Gastrocnemius medialis (tissue), 4 donors: ENCODE results near the gene IRAG1. TPM values are rescaled to one million over a fixed set of nuclear protein-coding genes. Genes with fewer than 3 reads are reported as not detected.

ENCODE experiments used
- ATAC-seq, 2 donors: fragments of 150-250 bp; one replicate each; pipeline ENCODE4 v1.9.1; 2016
- DNase-seq, 2 donors: peaks; one replicate each; pipeline ENCODE4 v3.0.0-alpha.2; 2019
- H3K27ac ChIP-seq, 4 donors: fragments of 200-600 bp; sonication (generic); 1 replicate in 1 of 4; 2 replicates in 3 of 4; pipeline ENCODE4 v1.5.1; 2016 to 2018; ENCODE audit warnings: mild to moderate bottlenecking in 2 of 4, moderate library complexity in 1 of 4
- H3K27me3 ChIP-seq, 3 donors: fragments of 200-600 bp; sonication (generic) in 2 of 3; 1 replicate in 1 of 3; 2 replicates in 2 of 3; pipeline versions ENCODE4 v1.5.1 to v1.6.0; 2016 to 2019; ENCODE audit warnings: mild to moderate bottlenecking in 1 of 3, moderate library complexity in 1 of 3
- H3K36me3 ChIP-seq, 2 donors: fragments of 200-600 bp; sonication (generic) in 1 of 2; one replicate each; pipeline ENCODE4 v1.5.1; 2017 to 2018
- H3K4me1 ChIP-seq, 2 donors: fragments of 200-600 bp; sonication (generic) in 1 of 2; one replicate each; pipeline ENCODE4 v1.5.1; 2016 to 2017; ENCODE audit warnings: mild to moderate bottlenecking in 2 of 2
- H3K4me3 ChIP-seq, 4 donors: fragments of 200-600 bp; sonication (generic) in 3 of 4; 1 replicate in 1 of 4; 2 replicates in 3 of 4; pipeline ENCODE4 v1.5.1; 2016 to 2019; ENCODE audit warnings: mild to moderate bottlenecking in 2 of 4
- H3K9me3 ChIP-seq, 3 donors: fragments of 200-600 bp; sonication (generic) in 2 of 3; 1 replicate in 1 of 3; 2 replicates in 2 of 3; pipeline ENCODE4 v1.5.1; 2016 to 2019
- CTCF ChIP-seq, 5 experiments: fragments of 450-650 bp in 3 of 5; fragments of 200-600 bp in 2 of 5; sonication (generic) in 2 of 5; IDR thresholded peaks in 4 of 5; conservative IDR thresholded peaks in 1 of 5; 1 replicate in 4 of 5; 2 replicates in 1 of 5; pipeline ENCODE4 v1.5.1; 2016 to 2019; ENCODE audit warnings: antibody characterized with exemption in 5 of 5, mild to moderate bottlenecking in 3 of 5, moderate library complexity in 3 of 5
- POLR2A ChIP-seq, 2 donors: fragments of 450-650 bp; IDR thresholded peaks; one replicate each; pipeline ENCODE4 v1.6.1; 2017; ENCODE audit warnings: antibody characterized with exemption in 2 of 2, mild to moderate bottlenecking in 2 of 2, moderate library complexity in 2 of 2
- in situ Hi-C, 4 donors: fragments of 200-750 bp; cut with MboI; loops; one replicate each; pipeline versions ENCODE4 v1.15.0 to v1.8.0; 2017; ENCODE audit warnings: low sequenced_read_pairs in 4 of 4
- intact Hi-C: fragments of 100-400 bp; cut with DNase I; formaldehyde crosslinking; loops from one replicate; pipeline ENCODE4 v1.15.1; 2023; ENCODE audit warnings: low total_unique reads
- total RNA-seq, 4 donors: library from RNA; depleted of rRNA; stranded (reverse); fragments of >200 nt; gene quantifications; one replicate each; pipeline versions ENCODE4 v1.1.0 to v1.2.3, GENCODE V29; 2016

The IRAG1 gene
- total RNA-seq, 4 donors from 2014 or later = 1.6 to 7.6 (median 3.6) TPM

- H3K9me3 ChIP-seq = no peaks in the 10 kb centered on the region
- H3K27ac ChIP-seq = peak overlapping the region; percentile 27 to 73 (median 60)
- DNase-seq (no peak), ATAC-seq (no peak)
- TF ChIP-seq POLR2A (IDR thresholded peaks at IDR 0.05) (no peak), CTCF (IDR thresholded peaks at IDR 0.05 in 4 of 5, conservative IDR thresholded peaks at IDR 0.05 in 1 of 5) (no peak)
- H3K4me1 ChIP-seq = peaks cover 35 to 52% of the 10 kb centered on the region in 2 donors
- no peak overlapping the region for H3K4me3 ChIP-seq
- H3K36me3 ChIP-seq = no peaks in the 10 kb centered on the region
- in situ Hi-C loops (loop anchor here in 1 of 4 donors (25.0 kb wide), 1 partner anchor 133 kb away; the partner anchor contains the start of gene RNF141), intact Hi-C loops (no loop called here)
- no peaks in the 10 kb centered on the region for H3K27me3 ChIP-seq
Observed at GRCh38 chr11:10670099-10670498, 23.5 kb downstream of the IRAG1 start.

- Histone ChIP-seq H3K9me3 (no peaks in the 10 kb centered on the region), H3K27me3 (no peaks in the 10 kb centered on the region), H3K36me3 (no peaks in the 10 kb centered on the region), H3K4me1 (peaks cover 29 to 46% of the 10 kb centered on the region in 2 donors), H3K4me3 (peak overlapping the region in 1 of 4 donors; percentile 11), H3K27ac (peak overlapping the region; percentile 27 to 73 (median 60))
- peak in 1 of 2 donors; percentile 52 for DNase-seq
- intact Hi-C loops = no loop called here
- in situ Hi-C loops = loop anchor here in 1 of 4 donors (25.0 kb wide), 1 partner anchor 132 kb away; the partner anchor contains the start of gene RNF141
- peak; percentile 30 to 67 for ATAC-seq
- TF ChIP-seq CTCF (IDR thresholded peaks at IDR 0.05 in 4 of 5, conservative IDR thresholded peaks at IDR 0.05 in 1 of 5) (no peak), POLR2A (IDR thresholded peaks at IDR 0.05) (no peak)
Observed at GRCh38 chr11:10669258-10670033, 24.1 kb downstream of the IRAG1 start.

- ATAC-seq (no peak), DNase-seq (no peak)
- intact Hi-C loops = no loop called here
- no peaks in the 10 kb centered on the region for H3K36me3 ChIP-seq
- peaks cover 24 to 41% of the 10 kb centered on the region in 2 donors for H3K4me1 ChIP-seq
- no peaks in the 10 kb centered on the region for H3K9me3 ChIP-seq
- in situ Hi-C loops = loop anchor here in 1 of 4 donors (25.0 kb wide), 1 partner anchor 130 kb away; the partner anchor contains the start of gene RNF141
- H3K27ac ChIP-seq = peak overlapping the region; percentile 2 to 81 (median 22)
- no peak for TF ChIP-seq POLR2A (IDR thresholded peaks at IDR 0.05)
- TF ChIP-seq CTCF (IDR thresholded peaks at IDR 0.05 in 4 of 5, conservative IDR thresholded peaks at IDR 0.05 in 1 of 5) = no peak
- H3K4me3 ChIP-seq = no peak overlapping the region
- H3K27me3 ChIP-seq = no peaks in the 10 kb centered on the region
Observed at GRCh38 chr11:10667521-10667885, 26.1 kb downstream of the IRAG1 start.

GRCh38 chr11:10666556-10667520 is 26.7 kb downstream of the IRAG1 start:
- TF ChIP-seq POLR2A (IDR thresholded peaks at IDR 0.05) (no peak), CTCF (IDR thresholded peaks at IDR 0.05 in 4 of 5, conservative IDR thresholded peaks at IDR 0.05 in 1 of 5) (no peak)
- Histone ChIP-seq H3K4me3 (no peak overlapping the region), H3K27ac (peak overlapping the region; percentile 2 to 81 (median 22)), H3K36me3 (no peaks in the 10 kb centered on the region), H3K4me1 (peaks cover 24 to 43% of the 10 kb centered on the region in 2 donors), H3K27me3 (no peaks in the 10 kb centered on the region), H3K9me3 (no peaks in the 10 kb centered on the region)
- intact Hi-C loops (no loop called here), in situ Hi-C loops (loop anchor here in 1 of 4 donors (25.0 kb wide), 1 partner anchor 130 kb away; the partner anchor contains the start of gene RNF141)
- no peak for ATAC-seq
- DNase-seq = no peak
